Smooth muscle cell (in vitro differentiated cells): Measurements from ENCODE around the gene CAMTA1. TPM values are rescaled to one million over a fixed set of nuclear protein-coding genes. Genes with fewer than 3 reads are reported as not detected.

Experiments used
- DNase-seq: peaks from one replicate; lab custom pipeline; 2025; ENCODE audit not compliant: unreplicated experiment; lab: John Stamatoyannopoulos, UW
- H2AFZ ChIP-seq: fragments of 200-600 bp; sonication (generic); 2 replicates; pipeline ENCODE4 v1.6.0; 2016; ENCODE audit warnings: antibody characterized with exemption, low read depth, mild to moderate bottlenecking
- H3F3A ChIP-seq: fragments of 200-600 bp; sonication (generic); 2 replicates; pipeline ENCODE4 v1.6.0; 2017; ENCODE audit warnings: antibody characterized with exemption, low read depth
- H3K27ac ChIP-seq: fragments of 200-600 bp; sonication (generic); 2 replicates; pipeline ENCODE4 v1.5.1; 2016; ENCODE audit warnings: low read depth, mild to moderate bottlenecking
- H3K27me3 ChIP-seq: fragments of 200-600 bp; sonication (generic); 2 replicates; pipeline ENCODE4 v1.6.1; 2016; ENCODE audit warnings: low read depth, mild to moderate bottlenecking
- H3K36me3 ChIP-seq: fragments of 200-600 bp; sonication (generic); 2 replicates; pipeline ENCODE4 v1.5.1; 2016; ENCODE audit warnings: low read depth
- H3K4me1 ChIP-seq: fragments of 200-600 bp; sonication (generic); 2 replicates; pipeline ENCODE4 v1.5.1; 2016; ENCODE audit warnings: low read depth
- H3K4me2 ChIP-seq: fragments of 200-600 bp; sonication (generic); 2 replicates; pipeline ENCODE4 v1.6.0; 2016; ENCODE audit warnings: mild to moderate bottlenecking
- H3K4me3 ChIP-seq: fragments of 200-600 bp; sonication (generic); 2 replicates; pipeline ENCODE4 v1.5.1; 2016; ENCODE audit warnings: mild to moderate bottlenecking
- H3K79me2 ChIP-seq: fragments of 200-600 bp; sonication (generic); 2 replicates; pipeline ENCODE4 v1.6.0; 2016; ENCODE audit warnings: low read depth, mild to moderate bottlenecking
- H3K9ac ChIP-seq: fragments of 200-600 bp; sonication (generic); 2 replicates; pipeline ENCODE4 v1.6.0; 2016; ENCODE audit warnings: low read depth
- H3K9me3 ChIP-seq: fragments of 200-600 bp; sonication (generic); replicated peaks from 2 replicates; pipeline ENCODE4 v1.5.1; 2016; ENCODE audit warnings: low read depth
- H4K20me1 ChIP-seq: fragments of 200-600 bp; sonication (generic); 2 replicates; pipeline ENCODE4 v1.6.0; 2016; ENCODE audit warnings: low read depth
- CTCF ChIP-seq: fragments of 200-600 bp; sonication (generic); IDR thresholded peaks from 2 replicates; pipeline ENCODE4 v1.5.1; 2017; ENCODE audit warnings: borderline replicate concordance, mild to moderate bottlenecking, antibody characterized with exemption; ENCODE audit not compliant: insufficient read depth, poor library complexity, severe bottlenecking
- WGBS: methylation state at CpG from one replicate; pipeline ENCODE4 v1.1.7; 2016; ENCODE audit warnings: low lambda C conversion rate; 5-methylcytosine and 5-hydroxymethylcytosine counted together
- polyA plus RNA-seq: library from polyadenylated mRNA; unstranded; fragments of >200 nt; fragmentation: Nextera tagmentation; extraction: Ambion mirVana; gene quantifications from 2 replicates; pipeline ENCODE4 v1.2.1, GENCODE V29; 2016
- total RNA-seq: library from RNA; depleted of rRNA; stranded (reverse); fragments of >200 nt; gene quantifications from 2 replicates; pipeline ENCODE4 v1.2.3, GENCODE V29; 2014

CAMTA1 gene
- total and polyA plus RNA-seq, 2 experiments from 2014 or later: 139 to 145 TPM

DNA sequence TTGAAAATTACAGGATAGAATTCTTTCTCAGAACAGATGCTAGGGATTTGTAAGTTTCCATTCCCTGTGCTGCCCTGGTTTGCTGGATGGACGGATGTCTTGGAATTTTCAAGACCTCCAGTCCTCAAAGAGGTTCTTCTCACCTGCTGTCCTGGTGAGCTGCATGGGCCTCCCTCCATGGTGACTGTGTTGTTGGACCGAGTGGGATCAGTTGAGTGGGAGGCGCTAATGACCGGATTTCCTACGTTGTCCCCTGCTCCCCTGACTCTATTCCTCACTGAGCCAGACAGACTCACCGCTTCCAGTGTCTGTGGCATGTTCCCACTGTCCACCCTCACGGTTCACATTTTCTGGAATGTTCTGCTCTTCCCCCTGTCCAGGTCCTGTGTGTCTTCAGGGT lies 229.8 kb downstream of the CAMTA1 start:
- no peaks in the 10 kb centered on the region for H3K9me3 ChIP-seq
- H3K4me3 ChIP-seq: no peak overlapping the region
- WGBS: 77% methylated on average over 7 of the region's 7 CpGs
- H3K27me3 ChIP-seq: peaks cover 2% of the 10 kb centered on the region
- no peak for DNase-seq
- H3K27ac ChIP-seq: no peak overlapping the region
- H2AFZ ChIP-seq: no peak overlapping the region
- H3K4me1 ChIP-seq: no peaks in the 10 kb centered on the region
- no peaks in the 10 kb centered on the region for H3K79me2 ChIP-seq
- no peaks in the 10 kb centered on the region for H3F3A ChIP-seq
- H3K9ac ChIP-seq: no peak overlapping the region
- no peak overlapping the region for H3K4me2 ChIP-seq
- H3K36me3 ChIP-seq: no peaks in the 10 kb centered on the region
- H4K20me1 ChIP-seq: no peaks in the 10 kb centered on the region
- TF ChIP-seq CTCF: no peak

DNA sequence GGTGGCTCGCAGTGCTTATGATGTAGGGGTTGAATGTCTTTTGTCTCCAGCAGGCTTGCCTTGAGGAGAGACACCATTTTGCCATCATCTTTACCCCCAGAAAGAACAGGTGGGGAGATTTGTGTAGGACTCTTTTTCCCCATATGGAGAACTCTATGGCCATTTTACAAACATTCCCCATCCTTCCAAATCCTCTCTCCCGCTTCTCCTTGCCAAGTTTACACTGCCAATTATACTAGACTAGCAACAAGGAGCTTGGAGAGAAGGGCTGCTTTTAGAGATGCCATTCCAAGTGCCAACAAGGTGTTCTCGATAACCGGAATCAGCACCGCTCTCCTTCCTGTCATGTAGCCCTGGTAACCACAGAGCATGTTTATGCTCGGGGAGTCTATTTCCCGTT lies 233.1 kb downstream of the CAMTA1 start:
- 95% methylated on average over 7 of the region's 7 CpGs for WGBS
- peaks cover 17% of the 10 kb centered on the region for H3K27me3 ChIP-seq
- no peaks in the 10 kb centered on the region for H3K79me2 ChIP-seq
- no peaks in the 10 kb centered on the region for H3K9me3 ChIP-seq
- H3K4me3 ChIP-seq: no peak overlapping the region
- no peak for TF ChIP-seq CTCF
- no peak overlapping the region for H3K9ac ChIP-seq
- no peaks in the 10 kb centered on the region for H4K20me1 ChIP-seq
- H3K4me2 ChIP-seq: no peak overlapping the region
- no peaks in the 10 kb centered on the region for H3F3A ChIP-seq
- H2AFZ ChIP-seq: no peak overlapping the region
- no peak overlapping the region for H3K27ac ChIP-seq
- no peaks in the 10 kb centered on the region for H3K4me1 ChIP-seq
- no peak for DNase-seq
- H3K36me3 ChIP-seq: no peaks in the 10 kb centered on the region

DNA sequence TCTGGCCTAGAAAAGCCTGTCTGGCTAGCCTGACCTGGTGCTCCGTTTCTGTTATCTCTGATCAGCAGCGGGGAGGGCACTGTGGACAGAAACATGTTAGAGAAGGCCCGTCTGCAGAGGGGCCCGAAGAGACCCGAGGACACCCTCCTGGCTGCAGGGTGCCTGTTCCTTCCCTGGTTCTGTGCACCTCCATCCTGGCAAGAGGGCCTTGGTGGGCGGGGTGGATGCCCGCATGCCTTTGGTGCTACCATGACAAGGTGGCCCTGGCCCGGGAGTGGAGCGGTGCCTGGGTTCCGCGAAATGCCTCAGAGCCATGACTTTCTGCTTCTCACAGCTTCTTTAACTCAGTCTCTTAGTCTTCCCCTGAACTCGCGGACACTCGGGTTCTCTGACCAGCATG lies 233.6 kb downstream of the CAMTA1 start:
- Histone ChIP-seq H2AFZ (no peak overlapping the region), H3K27ac (no peak overlapping the region), H3K9me3 (no peaks in the 10 kb centered on the region), H3K9ac (no peak overlapping the region), H3K4me3 (no peak overlapping the region), H3K4me2 (no peak overlapping the region), H3K79me2 (no peaks in the 10 kb centered on the region), H3F3A (no peaks in the 10 kb centered on the region), H3K27me3 (peaks cover 17% of the 10 kb centered on the region), H3K4me1 (no peaks in the 10 kb centered on the region), H3K36me3 (no peaks in the 10 kb centered on the region), H4K20me1 (no peaks in the 10 kb centered on the region)
- WGBS: 89% methylated on average over 14 of the region's 14 CpGs
- no peak for DNase-seq
- TF ChIP-seq CTCF: no peak

DNA sequence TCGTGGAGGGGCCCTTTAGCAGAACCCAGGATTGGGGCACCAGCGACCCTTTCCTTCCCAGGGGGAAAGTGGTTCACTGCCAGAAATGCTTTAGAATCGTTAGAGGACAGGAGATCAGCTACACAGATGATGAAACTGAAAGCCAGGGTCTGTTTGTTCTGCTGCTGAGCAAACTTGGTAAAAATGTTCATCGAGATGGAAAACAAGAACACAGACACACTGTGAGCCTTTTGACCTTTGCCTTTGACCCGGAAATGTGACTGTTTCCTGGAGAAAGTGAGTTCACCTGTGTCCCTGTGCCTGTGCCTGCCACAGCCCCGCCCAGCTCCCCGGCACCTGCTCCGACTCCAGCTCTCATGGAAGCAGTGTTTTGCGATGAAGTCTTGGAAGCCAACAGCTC lies 234.3 kb downstream of the CAMTA1 start:
- H3K9ac ChIP-seq: no peak overlapping the region
- no peak overlapping the region for H2AFZ ChIP-seq
- H3K27ac ChIP-seq: no peak overlapping the region
- DNase-seq: no peak
- H3K36me3 ChIP-seq: no peaks in the 10 kb centered on the region
- H3K27me3 ChIP-seq: peaks cover 17% of the 10 kb centered on the region
- TF ChIP-seq CTCF: no peak
- H3K4me1 ChIP-seq: no peaks in the 10 kb centered on the region
- H3K4me3 ChIP-seq: no peak overlapping the region
- H3K9me3 ChIP-seq: no peaks in the 10 kb centered on the region
- no peaks in the 10 kb centered on the region for H3F3A ChIP-seq
- 90% methylated on average over 9 of the region's 9 CpGs for WGBS
- H3K79me2 ChIP-seq: no peaks in the 10 kb centered on the region
- H4K20me1 ChIP-seq: no peaks in the 10 kb centered on the region
- H3K4me2 ChIP-seq: no peak overlapping the region
